ENCODE data around the gene ZBTB8A.
A peak's percentile ranks its signal among the peaks of the same experiment; 100 is the strongest.
"Not testable (repeated sequence)": the region's sequence is repeated elsewhere in the genome, so short reads cannot be mapped to it uniquely, and the experiment has no call there.

Gene ZBTB8A

GRCh38 chr1:32538887-32539583 is at the start of gene ZBTB8A:
Gene ZBTB8A, plus strand, starts transcription at chr1:32539427. Its CDS starts 53,505 bp downstream, at chr1:32592932.
- peak; percentile 78 for DNase-seq

- DNase-seq, result no peak
These were observed 49.3 kb upstream of the ZBTB8A start for GRCh38 chr1:32489774-32490454.

- no peak for DNase-seq
These were observed 47.8 kb upstream of the ZBTB8A start for GRCh38 chr1:32491386-32491785.

- DNase-seq, result no peak
These were observed 45.0 kb upstream of the ZBTB8A start for GRCh38 chr1:32494196-32494595.

GRCh38 chr1:32494711-32495337 is 44.4 kb upstream of the ZBTB8A start:
- DNase-seq, result no peak

GRCh38 chr1:32496127-32496526 is 43.1 kb upstream of the ZBTB8A start:
- DNase-seq, result no peak

- peak; percentile 17 for DNase-seq
These were observed 40.5 kb upstream of the ZBTB8A start for GRCh38 chr1:32498751-32499150.

GRCh38 chr1:32500387-32501209 is 38.6 kb upstream of the ZBTB8A start:
- peak; percentile 76 for DNase-seq

GRCh38 chr1:32501865-32502264 is 37.4 kb upstream of the ZBTB8A start:
- DNase-seq, result peak; percentile 31

- no peak for DNase-seq
These were observed 36.1 kb upstream of the ZBTB8A start for GRCh38 chr1:32503153-32503552.

- no peak for DNase-seq
These were observed 32.2 kb upstream of the ZBTB8A start for GRCh38 chr1:32507021-32507420.

GRCh38 chr1:32508761-32509160 is 30.5 kb upstream of the ZBTB8A start:
- DNase-seq, result no peak

- DNase-seq, result no peak
These were observed 29.3 kb upstream of the ZBTB8A start for GRCh38 chr1:32509939-32510338.

- no peak for DNase-seq
These were observed 22.8 kb upstream of the ZBTB8A start for GRCh38 chr1:32516402-32516801.

- no peak for DNase-seq
These were observed 20.3 kb upstream of the ZBTB8A start for GRCh38 chr1:32518976-32519375.

- DNase-seq, result no peak
These were observed 18.1 kb upstream of the ZBTB8A start for GRCh38 chr1:32521165-32521564.

- DNase-seq, result no peak
These were observed 14.2 kb upstream of the ZBTB8A start for GRCh38 chr1:32525053-32525452.

GRCh38 chr1:32525661-32526444 is 13.4 kb upstream of the ZBTB8A start:
- DNase-seq, result no peak

- not testable (repeated sequence) for DNase-seq
These were observed 10.7 kb upstream of the ZBTB8A start for GRCh38 chr1:32528550-32528949.

GRCh38 chr1:32533792-32534327 is 5.4 kb upstream of the ZBTB8A start:
- DNase-seq, result no peak

- DNase-seq, result no peak
These were observed 3.1 kb upstream of the ZBTB8A start for GRCh38 chr1:32536117-32536516.

- DNase-seq, result no peak
These were observed 2.5 kb upstream of the ZBTB8A start for GRCh38 chr1:32536764-32537163.
